GM12878 (cell line): ENCODE results near the gene HIVEP3. TPM values are rescaled to one million over a fixed set of nuclear protein-coding genes. Genes with fewer than 3 reads are reported as not detected.
A peak's percentile ranks its signal among the peaks of the same experiment; 100 is the strongest.

Experiments
- ATAC-seq: fragments of 200-7000 bp; cut with Tn5 transposase; 3 replicates; pipeline ENCODE4 v1.9.1; 2020; ENCODE audit warnings: mild to moderate bottlenecking, moderate library complexity
- BruUV-seq: library from RNA; stranded (reverse); fragments of 400-500 nt; replicated peaks from 2 replicates; lab custom pipeline; 2021; lab: Mats Ljungman, UMichigan
- CTCF ChIA-PET: fragments of 300-600 bp; sonication (Branson Sonifier 250); formaldehyde crosslinking; extraction: SDS; loops from one replicate; lab custom pipeline; 2021; ENCODE audit warnings: inconsistent platforms; lab: Yijun Ruan, JAX
- POLR2A ChIA-PET: fragments of 350-600 bp; formaldehyde crosslinking; extraction: SDS; loops from one replicate; lab custom pipeline; 2021; ENCODE audit warnings: inconsistent platforms; lab: Charles Lee
- RAD21 ChIA-PET: fragments of 300-600 bp; sonication (Branson Sonifier 250); formaldehyde crosslinking; loops from one replicate; lab custom pipeline; 2023; ENCODE audit warnings: antibody characterized with exemption; ENCODE audit not compliant: unreplicated experiment; lab: Charles Lee
- SMC1A ChIA-PET: fragments of 300-600 bp; sonication (Branson Sonifier 250); formaldehyde crosslinking; loops from one replicate; lab custom pipeline; 2023; ENCODE audit not compliant: unreplicated experiment, uncharacterized antibody; lab: Charles Lee
- DNase-seq: peaks from one replicate; pipeline ENCODE4 v3.0.0-alpha.2; 2011; ENCODE audit warnings: low read depth, low spot score
- FAIRE-seq: peaks from 3 replicates; lab custom pipeline; 2011; peaks lifted over from hg19 to GRCh38; lab: Jason Lieb, UNC
- H2AFZ ChIP-seq: 2 replicates; pipeline ENCODE4 v1.6.0; 2011; ENCODE audit warnings: low read depth, low read length, control low read depth; ENCODE audit not compliant: control insufficient read depth
- H3K27ac ChIP-seq: 2 replicates; pipeline ENCODE4 v1.5.1; 2011; ENCODE audit warnings: control low read depth; ENCODE audit not compliant: control insufficient read depth, insufficient read depth
- H3K27me3 ChIP-seq, 2 experiments: replicated peaks in 1 of 2; 2 replicates each; pipeline versions ENCODE4 v1.6.0 to v1.6.1; 2011; ENCODE audit warnings: low read length in 1 of 2; ENCODE audit not compliant: control insufficient read depth in 2 of 2, insufficient read depth in 2 of 2
- H3K36me3 ChIP-seq, 2 experiments: 2 replicates each; pipeline ENCODE4 v1.5.1; 2011; ENCODE audit warnings: low read length in 1 of 2; ENCODE audit not compliant: control insufficient read depth in 2 of 2, insufficient read depth in 2 of 2
- H3K4me1 ChIP-seq: 2 replicates; pipeline ENCODE4 v1.6.1; 2011; ENCODE audit warnings: mild to moderate bottlenecking, low read length, moderate library complexity, mixed read lengths; ENCODE audit not compliant: control insufficient read depth, insufficient read depth
- H3K4me2 ChIP-seq: 2 replicates; pipeline ENCODE4 v1.6.0; 2011; ENCODE audit warnings: control low read depth; ENCODE audit not compliant: control insufficient read depth, insufficient read depth
- H3K4me3 ChIP-seq: fragments of 200-600 bp; sonication (generic); 2 replicates; pipeline ENCODE4 v1.5.1; 2016
- H3K79me2 ChIP-seq: 2 replicates; pipeline ENCODE4 v1.6.0; 2011; ENCODE audit warnings: low read length; ENCODE audit not compliant: control insufficient read depth, insufficient read depth
- H3K9ac ChIP-seq: 2 replicates; pipeline ENCODE4 v1.8.0; 2011; ENCODE audit warnings: low read length, control low read depth, mixed read lengths; ENCODE audit not compliant: control insufficient read depth, insufficient read depth
- H3K9me3 ChIP-seq: replicated peaks from 3 replicates; pipeline ENCODE4 v1.5.1; 2011; ENCODE audit warnings: mild to moderate bottlenecking, low read length; ENCODE audit not compliant: control insufficient read depth, insufficient read depth
- H4K20me1 ChIP-seq: 2 replicates; pipeline ENCODE4 v1.6.0; 2011; ENCODE audit not compliant: control insufficient read depth, insufficient read depth
- BHLHE40 ChIP-seq, 2 experiments: fragments of 450-650 bp in 1 of 2; IDR thresholded peaks; 2 replicates each; pipeline ENCODE4 v1.6.1; 2011 to 2017; ENCODE audit warnings: low read depth in 2 of 2, borderline replicate concordance in 1 of 2, improper control_type of control experiment in 1 of 2, low read length in 1 of 2, mild to moderate bottlenecking in 1 of 2
- BRCA1 ChIP-seq: IDR thresholded peaks from 2 replicates; pipeline ENCODE4 v1.6.1; 2011; ENCODE audit warnings: low read depth, low read length, improper control_type of control experiment
- CHD2 ChIP-seq: IDR thresholded peaks from 2 replicates; pipeline ENCODE4 v1.6.1; 2011; ENCODE audit warnings: low read depth, low read length, improper control_type of control experiment, borderline replicate concordance
- NR2C2 ChIP-seq: IDR thresholded peaks from 2 replicates; pipeline ENCODE4 v1.6.1; 2011; ENCODE audit warnings: borderline replicate concordance, low read depth; ENCODE audit not compliant: control insufficient read depth, insufficient read length
- NR2F1 ChIP-seq: fragments of 450-650 bp; conservative IDR thresholded peaks from 2 replicates; pipeline ENCODE4 v1.6.1; 2017; ENCODE audit warnings: mild to moderate bottlenecking
- PAX5 ChIP-seq: IDR thresholded peaks from 2 replicates; pipeline ENCODE4 v1.6.1; 2011; ENCODE audit warnings: low read depth, low read length, borderline replicate concordance
- PML ChIP-seq: IDR thresholded peaks from 2 replicates; pipeline ENCODE4 v1.6.1; 2012; ENCODE audit warnings: low read length, inconsistent platforms
- POLR2AphosphoS5 ChIP-seq: IDR thresholded peaks from 2 replicates; pipeline ENCODE4 v1.6.1; 2011; ENCODE audit warnings: mild to moderate bottlenecking, low read length, inconsistent platforms
- RAD21 ChIP-seq: IDR thresholded peaks from 2 replicates; pipeline ENCODE4 v1.6.1; 2011; ENCODE audit warnings: mild to moderate bottlenecking, low read depth, low read length, moderate library complexity; ENCODE audit not compliant: insufficient read depth
- RB1 ChIP-seq: fragments of 450-650 bp; formaldehyde crosslinking; IDR thresholded peaks from 2 replicates; pipeline ENCODE4 v1.6.1; 2017; ENCODE audit warnings: mild to moderate bottlenecking, borderline replicate concordance
- SPI1 ChIP-seq: IDR thresholded peaks from 2 replicates; pipeline ENCODE4 v1.6.1; 2011; ENCODE audit warnings: low read depth, mild to moderate bottlenecking, low read length, moderate library complexity, borderline replicate concordance; ENCODE audit not compliant: insufficient read depth
- SRF ChIP-seq, 2 experiments: IDR thresholded peaks; 2 replicates each; pipeline ENCODE4 v1.6.1; 2011; ENCODE audit warnings: low read depth in 2 of 2, low read length in 2 of 2, mild to moderate bottlenecking in 1 of 2, moderate library complexity in 1 of 2
- TAF1 ChIP-seq: IDR thresholded peaks from 2 replicates; pipeline ENCODE4 v1.6.1; 2011; ENCODE audit warnings: mild to moderate bottlenecking, low read depth, low read length, borderline replicate concordance
- ZNF592 ChIP-seq: fragments of 450-650 bp; IDR thresholded peaks from 2 replicates; pipeline ENCODE4 v1.6.1; 2017; ENCODE audit warnings: mild to moderate bottlenecking, moderate library complexity
- WGBS: methylation state at CpG from one replicate; pipeline ENCODE4 v1.1.6; 2016; ENCODE audit warnings: low lambda C conversion rate; ENCODE audit not compliant: insufficient replicate concordance, insufficient coverage; ENCODE audit errors: missing lambda C conversion rate; 5-methylcytosine and 5-hydroxymethylcytosine counted together
- in situ Hi-C: fragments of 300-500 bp; cut with MboI; formaldehyde crosslinking; loops from 9 replicates; pipeline ENCODE4 v1.14.3; 2018; ENCODE audit warnings: mixed read lengths
- intact Hi-C: fragments of 100-400 bp; cut with micrococcal nuclease; formaldehyde crosslinking; loops from one replicate; pipeline ENCODE4 v1.14.2; 2022; ENCODE audit not compliant: unreplicated experiment
- polyA plus RNA-seq, 11 experiments: library from polyadenylated mRNA; depleted of rRNA in 4 of 11; unstranded in 6 of 11; stranded (reverse) in 5 of 11; fragments of >200 nt; fragmentation: Nextera tagmentation in 4 of 11; fragmentation: Illumina TruSeq in 1 of 11; extraction: Ambion mirVana in 4 of 11; extraction: Trizol in 1 of 11; gene quantifications; 1 replicate in 1 of 11; 2 replicates in 10 of 11; pipeline versions ENCODE4 v1.2.1 to v1.2.3, GENCODE V29; 2011 to 2016; ENCODE audit warnings: inconsistent platforms in 2 of 11, missing spikeins in 2 of 11, low read depth in 1 of 11
- total RNA-seq, 4 experiments: library from RNA; depleted of rRNA in 3 of 4; stranded (reverse); fragments of >200 nt in 3 of 4; fragmentation: Illumina TruSeq in 1 of 4; extraction: Trizol in 1 of 4; gene quantifications; 2 replicates each; pipeline versions ENCODE4 v1.2.1 to v1.2.3, GENCODE V29; 2013 to 2021
- TF ChIP-seq, protein P1 (sequence below): fragments of 450-650 bp; IDR thresholded peaks from 2 replicates; pipeline ENCODE4 v1.6.1; 2017; ENCODE audit warnings: mild to moderate bottlenecking

HIVEP3 gene
- total and polyA plus RNA-seq, 10 of the 15 experiments (the other 5 are each of a cell fraction or from before 2014, with no cell fraction given) = 1.8 to 13.6 (median 3.8) TPM

- peak overlapping the region; percentile 78 for H3K4me2 ChIP-seq
- ChIA-PET SMC1A (interaction anchor here (1.1 to 2.0 kb wide), 3 partner anchors 12 to 105 kb away, joined by 3 to 5 read pairs (median 4); no protein-coding TSS in a partner anchor), CTCF (interaction anchor here (1.4 to 3.0 kb wide), 4 partner anchors 15 to 257 kb away, joined by 3 to 10 read pairs (median 7); no protein-coding TSS in a partner anchor), RAD21 (no interaction called here), POLR2A (interaction anchor here (1.3 kb wide), 1 partner anchor 24 kb away, joined by 3 read pairs; no protein-coding TSS in a partner anchor)
- no peaks in the 10 kb centered on the region for H3K36me3 ChIP-seq
- H2AFZ ChIP-seq = no peak overlapping the region
- in situ Hi-C loops (no loop called here), intact Hi-C loops (loop anchor here (10.0 kb wide), 1 partner anchor 118 kb away; no protein-coding TSS in a partner anchor)
- no peaks in the 10 kb centered on the region; the same call in none of the 2 replicates for H3K79me2 ChIP-seq
- TF ChIP-seq PML (no peak), BHLHE40 (IDR thresholded peaks at IDR 0.05; ENCODE audit: borderline replicate concordance in 1 of 2, low read depth in 2 of 2, low read length in 1 of 2) (no peak), TAF1 (no peak), POLR2AphosphoS5 (no peak), SRF (IDR thresholded peaks at IDR 0.05; ENCODE audit: low read depth in 2 of 2, low read length in 2 of 2) (no peak), PAX5 (no peak), BRCA1 (no peak), NR2C2 (no peak), CHD2 (no peak), ZNF592 (no peak), RB1 (no peak), NR2F1 (no peak), SPI1 (no peak), RAD21 (no peak)
- TF ChIP-seq, protein P1, sequence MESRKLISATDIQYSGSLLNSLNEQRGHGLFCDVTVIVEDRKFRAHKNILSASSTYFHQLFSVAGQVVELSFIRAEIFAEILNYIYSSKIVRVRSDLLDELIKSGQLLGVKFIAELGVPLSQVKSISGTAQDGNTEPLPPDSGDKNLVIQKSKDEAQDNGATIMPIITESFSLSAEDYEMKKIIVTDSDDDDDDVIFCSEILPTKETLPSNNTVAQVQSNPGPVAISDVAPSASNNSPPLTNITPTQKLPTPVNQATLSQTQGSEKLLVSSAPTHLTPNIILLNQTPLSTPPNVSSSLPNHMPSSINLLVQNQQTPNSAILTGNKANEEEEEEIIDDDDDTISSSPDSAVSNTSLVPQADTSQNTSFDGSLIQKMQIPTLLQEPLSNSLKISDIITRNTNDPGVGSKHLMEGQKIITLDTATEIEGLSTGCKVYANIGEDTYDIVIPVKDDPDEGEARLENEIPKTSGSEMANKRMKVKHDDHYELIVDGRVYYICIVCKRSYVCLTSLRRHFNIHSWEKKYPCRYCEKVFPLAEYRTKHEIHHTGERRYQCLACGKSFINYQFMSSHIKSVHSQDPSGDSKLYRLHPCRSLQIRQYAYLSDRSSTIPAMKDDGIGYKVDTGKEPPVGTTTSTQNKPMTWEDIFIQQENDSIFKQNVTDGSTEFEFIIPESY = no peak
- peaks cover 17% of the 10 kb centered on the region for H3K4me1 ChIP-seq
- H3K9ac ChIP-seq = no peak overlapping the region
- DNase-seq = no peak
- peak overlapping the region; percentile 65; the same call in 1 of the 2 replicates for H3K4me3 ChIP-seq
- ATAC-seq = no peak
- peaks cover 2% of the 10 kb centered on the region; the same call in 2 of the 3 replicates for H3K9me3 ChIP-seq
- no peaks in the 10 kb centered on the region; a peak in 1 of 4 replicates for H3K27me3 ChIP-seq
- BruUV-seq = no TSS peak
- H3K27ac ChIP-seq = no peak overlapping the region
- no peak for FAIRE-seq
- no peaks in the 10 kb centered on the region for H4K20me1 ChIP-seq
- WGBS = 28% methylated on average over 7 of the region's 7 CpGs
Observed at GRCh38 chr1:41917076-41917475, 1.6 kb downstream of the HIVEP3 start.
